K562 (cell line): ENCODE results near the gene ATXN3. TPM values are rescaled to one million over a fixed set of nuclear protein-coding genes. Genes with fewer than 3 reads are reported as not detected.

Experiments
- ATAC-seq: fragments of 200-7000 bp; cut with Tn5 transposase; 3 replicates; pipeline ENCODE4 v1.9.1; 2020; ENCODE audit warnings: moderate library complexity
- BruUV-seq: library from RNA; stranded (reverse); fragments of 400-500 nt; replicated peaks from 2 replicates; lab custom pipeline; 2021; lab: Mats Ljungman, UMichigan
- CTCF ChIA-PET: fragments of 300-600 bp; formaldehyde crosslinking; extraction: SDS; loops from one replicate; lab custom pipeline; 2021; ENCODE audit warnings: low intra/inter-chr PET ratio; lab: Yijun Ruan, JAX
- POLR2A ChIA-PET: fragments of 300-600, 350-650 bp; sonication (Branson Sonifier 250); formaldehyde crosslinking; extraction: SDS; loops from one replicate; lab custom pipeline; 2021; ENCODE audit warnings: antibody characterized with exemption, inconsistent platforms; lab: Yijun Ruan, JAX
- DNase-seq, 4 experiments: peaks; one replicate each; pipeline versions ENCODE4 v3.0.0 to v3.0.0-alpha.2; 2011 to 2018; ENCODE audit warnings: low spot score in 3 of 4, mixed read lengths in 3 of 4; ENCODE audit errors: extremely low read depth in 1 of 4
- FAIRE-seq: peaks from 2 replicates; lab custom pipeline; 2011; peaks lifted over from hg19 to GRCh38; lab: Jason Lieb, UNC
- H2AFZ ChIP-seq: 2 replicates; pipeline ENCODE4 v1.6.0; 2011; ENCODE audit warnings: low read depth, low read length, control low read depth, inconsistent platforms
- H3K27ac ChIP-seq: fragments of 200-600 bp; 3 replicates; pipeline ENCODE4 v1.8.0; 2011; ENCODE audit warnings: low read depth, mild to moderate bottlenecking, control low read depth, inconsistent platforms, low read length, moderate library complexity, mixed read lengths; ENCODE audit errors: extremely low read depth
- H3K27me3 ChIP-seq, 2 experiments: fragments of 300-600 bp in 1 of 2; 2 replicates in 1 of 2; 3 replicates in 1 of 2; pipeline versions ENCODE4 v1.6.0 to v1.8.0; 2011; ENCODE audit warnings: inconsistent platforms in 2 of 2, low read length in 2 of 2, mild to moderate bottlenecking in 1 of 2, mixed read lengths in 1 of 2, moderate library complexity in 1 of 2; ENCODE audit not compliant: control insufficient read depth in 2 of 2, insufficient read depth in 2 of 2
- H3K36me3 ChIP-seq: fragments of 300-600 bp; 3 replicates; pipeline ENCODE4 v1.8.0; 2011; ENCODE audit warnings: mild to moderate bottlenecking, low read length, inconsistent platforms; ENCODE audit not compliant: control insufficient read depth, insufficient read depth
- H3K4me1 ChIP-seq, 2 experiments: fragments of 200-600 bp in 1 of 2; replicated peaks in 1 of 2; 2 replicates in 1 of 2; 3 replicates in 1 of 2; pipeline versions ENCODE4 v1.5.1 to v1.8.0; 2011; ENCODE audit warnings: inconsistent platforms in 2 of 2, low read length in 2 of 2, mild to moderate bottlenecking in 1 of 2, mixed read lengths in 1 of 2, moderate library complexity in 1 of 2; ENCODE audit not compliant: control insufficient read depth in 2 of 2, insufficient read depth in 2 of 2
- H3K4me2 ChIP-seq: 2 replicates; pipeline ENCODE4 v1.6.1; 2011; ENCODE audit warnings: low read length, control low read depth, inconsistent platforms, mixed read lengths; ENCODE audit not compliant: insufficient read depth
- H3K4me3 ChIP-seq: fragments of 200-600 bp; sonication (generic), shearing (Covaris generic); 2 replicates; pipeline ENCODE4 v1.5.1; 2016; ENCODE audit warnings: control low read depth, inconsistent platforms
- H3K79me2 ChIP-seq: fragments of 200-600 bp; 3 replicates; pipeline ENCODE4 v1.8.0; 2011; ENCODE audit warnings: low read length, inconsistent platforms; ENCODE audit not compliant: control insufficient read depth, insufficient read depth
- H3K9ac ChIP-seq, 2 experiments: 2 replicates each; pipeline versions ENCODE4 v1.6.0 to v1.6.1; 2011; ENCODE audit warnings: low read depth in 2 of 2, low read length in 2 of 2, control low read depth in 1 of 2, inconsistent platforms in 1 of 2, mild to moderate bottlenecking in 1 of 2, mixed read lengths in 1 of 2; ENCODE audit not compliant: insufficient read depth in 1 of 2
- H3K9me1 ChIP-seq: one replicate; pipeline ENCODE4 v1.6.0; 2011; ENCODE audit warnings: inconsistent platforms, mild to moderate bottlenecking, low read length, moderate library complexity; ENCODE audit not compliant: control insufficient read depth, insufficient read depth
- H3K9me3 ChIP-seq: replicated peaks from 2 replicates; pipeline ENCODE4 v1.5.1; 2011; ENCODE audit warnings: low read depth, low read length, inconsistent platforms; ENCODE audit not compliant: control insufficient read depth, insufficient read depth
- H4K20me1 ChIP-seq: replicated peaks from 2 replicates; pipeline ENCODE4 v1.6.1; 2011; ENCODE audit warnings: low read length, inconsistent platforms, mixed read lengths; ENCODE audit not compliant: control insufficient read depth, insufficient read depth
- FOSL1 ChIP-seq: fragments of 200-800 bp; sonication (Bioruptor generic); conservative IDR thresholded peaks from 2 replicates; pipeline ENCODE4 v1.6.1; 2016; ENCODE audit warnings: missing genetic modification characterization, missing compliant biosample characterization
- HDAC2 ChIP-seq: fragments of 450-650 bp; IDR thresholded peaks from 2 replicates; pipeline ENCODE4 v1.6.1; 2016; ENCODE audit warnings: mild to moderate bottlenecking
- KLF13 ChIP-seq: fragments of 450-650 bp; IDR thresholded peaks from 2 replicates; pipeline ENCODE4 v1.6.1; 2016; ENCODE audit warnings: missing genetic modification characterization, low read depth, mild to moderate bottlenecking, missing compliant biosample characterization, moderate library complexity, borderline replicate concordance
- ZNF699 ChIP-seq: fragments of 250-450 bp; sonication (Bioruptor Pico); IDR thresholded peaks from 2 replicates; pipeline ENCODE4 v1.8.0; 2021; ENCODE audit warnings: mild to moderate bottlenecking, moderate library complexity; ENCODE audit not compliant: insufficient replicate concordance
- WGBS: fragments of 100-300 bp; shearing (Covaris generic); methylation state at CpG from one replicate; pipeline ENCODE4 v1.1.6; 2016; ENCODE audit warnings: low coverage, mixed read lengths; ENCODE audit not compliant: insufficient coverage; ENCODE audit errors: missing lambda C conversion rate; 5-methylcytosine and 5-hydroxymethylcytosine counted together
- in situ Hi-C: fragments of 300-500 bp; cut with MboI; formaldehyde crosslinking; loops from 4 replicates; pipeline ENCODE4 v1.15.0; 2018; ENCODE audit warnings: inconsistent platforms, mixed read lengths
- intact Hi-C: fragments of 100-400 bp; cut with micrococcal nuclease; formaldehyde crosslinking; loops from 2 replicates; pipeline ENCODE4 v1.14.2; 2022
- polyA plus RNA-seq, 8 experiments: library from polyadenylated mRNA; depleted of rRNA in 4 of 8; stranded (reverse) in 5 of 8; unstranded in 3 of 8; fragments of >200 nt; fragmentation: Nextera tagmentation in 2 of 8; fragmentation: Illumina TruSeq in 1 of 8; extraction: Ambion mirVana in 2 of 8; extraction: Trizol in 1 of 8; gene quantifications; 2 replicates each; pipeline versions ENCODE4 v1.2.1 to v1.2.3, GENCODE V29; 2011 to 2014; ENCODE audit warnings: inconsistent platforms in 1 of 8, missing spikeins in 1 of 8
- total RNA-seq, 7 experiments: library from RNA; depleted of rRNA in 6 of 7; stranded (reverse); fragments of >200 nt in 6 of 7; fragmentation: Illumina TruSeq in 2 of 7; extraction: Trizol in 2 of 7; gene quantifications; 2 replicates each; pipeline versions ENCODE4 v1.2.1 to v1.2.3, GENCODE V29; 2011 to 2021; ENCODE audit warnings: low replicate concordance in 1 of 7
- TF ChIP-seq, protein P1 (sequence below): fragments of 450-650 bp; formaldehyde crosslinking; IDR thresholded peaks from 2 replicates; pipeline ENCODE4 v1.4.0; 2020; ENCODE audit warnings: mild to moderate bottlenecking

The ATXN3 gene
- total and polyA plus RNA-seq, 9 of the 15 experiments (the other 6 are each of a cell fraction or from before 2014, with no cell fraction given), result 11.3 to 25.0 (median 14.6) TPM

DNA sequence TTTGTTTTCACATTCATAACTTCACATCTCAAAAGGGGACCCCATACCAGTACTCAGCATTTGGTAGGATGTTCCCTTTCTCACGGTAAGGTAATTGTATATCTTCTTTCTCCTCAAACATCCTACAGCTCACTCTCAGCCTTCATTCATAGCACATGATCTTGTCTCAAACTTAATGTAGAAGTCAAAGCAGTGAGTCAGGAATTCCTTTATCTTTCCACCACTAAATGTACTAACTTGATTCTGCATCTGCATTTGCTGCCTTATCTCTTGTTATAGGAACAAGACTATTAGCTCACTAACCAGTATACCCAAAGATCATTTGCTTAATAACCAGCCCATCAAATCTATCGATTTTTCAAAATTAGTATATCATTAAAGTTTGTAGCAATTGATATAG, 38.3 kb upstream of the ATXN3 start:
- ATAC-seq, result no peak
- DNase-seq, result no peak
- in situ Hi-C loops, result no loop called here
- BruUV-seq, result no TSS peak
- Histone ChIP-seq H3K4me1 (peaks cover 0 to 2% of the 10 kb centered on the region in 2 experiments; a peak in 2 of 5 replicates), H2AFZ (no peak overlapping the region), H3K27me3 (no peaks in the 10 kb centered on the region), H3K36me3 (peaks cover 77% of the 10 kb centered on the region), H3K27ac (no peak overlapping the region), H3K4me2 (no peak overlapping the region), H3K9ac (no peak overlapping the region), H3K9me3 (no peaks in the 10 kb centered on the region), H3K4me3 (no peak overlapping the region), H3K9me1 (no peaks in the 10 kb centered on the region), H3K79me2 (no peaks in the 10 kb centered on the region), H4K20me1 (no peaks in the 10 kb centered on the region)
- ChIA-PET POLR2A (interaction anchor here (1.2 to 1.5 kb wide), 2 partner anchors 11 to 23 kb away, joined by 3 to 4 read pairs; partner anchors contain the start of genes CPSF2 and NDUFB1), CTCF (no interaction called here)
- 73% methylated on average over 2 of the region's 2 CpGs for WGBS
- intact Hi-C loops, result no loop called here
- TF ChIP-seq ZNF699 (CRISPR knock-in tag), result no peak
- TF ChIP-seq, protein P1, sequence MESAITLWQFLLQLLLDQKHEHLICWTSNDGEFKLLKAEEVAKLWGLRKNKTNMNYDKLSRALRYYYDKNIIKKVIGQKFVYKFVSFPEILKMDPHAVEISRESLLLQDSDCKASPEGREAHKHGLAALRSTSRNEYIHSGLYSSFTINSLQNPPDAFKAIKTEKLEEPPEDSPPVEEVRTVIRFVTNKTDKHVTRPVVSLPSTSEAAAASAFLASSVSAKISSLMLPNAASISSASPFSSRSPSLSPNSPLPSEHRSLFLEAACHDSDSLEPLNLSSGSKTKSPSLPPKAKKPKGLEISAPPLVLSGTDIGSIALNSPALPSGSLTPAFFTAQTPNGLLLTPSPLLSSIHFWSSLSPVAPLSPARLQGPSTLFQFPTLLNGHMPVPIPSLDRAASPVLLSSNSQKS, result no peak
- TF ChIP-seq HDAC2, result no peak
- TF ChIP-seq KLF13, result no peak
- 0 out of 2 replicates have a peak, but pooled peaks have one; percentile 16 for TF ChIP-seq FOSL1 (tag)
- FAIRE-seq, result no peak
